ENCODE results near the gene GIGYF2.

Gene GIGYF2

DNA sequence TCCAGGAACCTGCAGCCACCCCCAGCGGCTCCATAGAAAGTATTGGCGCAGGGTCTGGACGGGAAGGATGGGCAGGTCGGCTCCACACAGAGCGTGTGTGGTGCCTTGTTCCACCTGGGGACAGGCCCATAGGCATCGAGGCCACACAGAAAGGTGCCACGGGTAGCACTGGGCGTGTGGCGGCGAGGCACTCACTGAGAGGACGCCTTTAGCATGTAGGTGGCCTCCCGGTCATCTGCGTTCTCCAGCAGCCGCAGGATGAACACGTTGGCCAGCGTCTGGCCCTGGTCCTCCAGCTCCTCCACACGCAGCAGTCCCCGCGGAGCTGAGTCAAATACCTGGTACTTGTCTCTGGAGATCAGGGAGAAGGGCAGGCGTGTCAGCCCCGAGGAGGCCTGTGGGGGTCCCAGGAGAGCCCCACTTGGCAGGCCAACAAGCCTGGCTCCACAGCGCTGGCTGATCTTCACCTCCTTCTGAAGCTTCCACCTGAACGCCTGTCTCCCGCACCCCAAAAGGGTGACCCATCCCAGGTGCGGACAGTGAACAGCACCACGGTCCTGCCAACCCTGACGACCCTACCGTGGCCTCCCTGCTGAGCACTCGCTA, 186.1 kb downstream of the GIGYF2 start:
- DNase-seq = no peak

GRCh38 chr2:232884001-232884421, 186.9 kb downstream of the GIGYF2 start:
- DNase-seq = no peak

DNA sequence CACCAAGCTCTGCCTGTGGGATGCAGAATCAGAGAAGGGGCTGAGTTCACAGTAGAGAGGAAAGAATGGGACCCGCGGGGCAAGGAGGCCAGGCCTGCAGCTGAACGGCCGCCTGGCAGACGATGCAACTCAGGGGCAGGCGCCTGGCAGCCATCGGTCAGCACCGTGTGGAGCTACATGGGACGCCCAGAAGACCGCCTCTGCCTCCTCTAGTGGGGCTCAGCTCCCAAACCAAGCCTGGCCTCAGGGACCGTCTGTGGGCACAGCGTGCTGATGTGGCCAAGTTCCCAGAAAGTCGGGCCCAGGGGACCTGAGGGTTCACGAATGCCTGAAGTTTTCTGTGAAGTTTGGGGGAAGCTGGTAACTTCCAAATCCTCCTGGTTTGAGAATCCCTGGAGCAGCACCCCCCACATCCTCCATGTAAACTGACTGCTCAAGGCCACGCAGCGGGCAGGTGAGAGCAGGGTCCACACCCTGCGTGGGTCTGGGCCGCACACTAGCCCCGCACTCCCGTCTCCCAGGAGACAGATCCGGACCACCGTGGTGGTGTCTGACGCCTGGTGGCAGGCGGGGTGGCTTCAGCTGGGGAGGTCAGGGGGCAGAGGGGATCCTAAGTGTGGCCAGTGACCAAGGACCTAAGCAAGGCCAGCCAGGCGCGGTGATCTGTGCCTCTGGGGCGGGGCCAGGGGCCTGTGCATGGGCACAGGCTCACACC, 187.6 kb downstream of the GIGYF2 start:
- DNase-seq = no peak

- DNase-seq = no peak
Observed at GRCh38 chr2:232885264-232885961, 188.3 kb downstream of the GIGYF2 start.

- DNase-seq = no peak
Observed at GRCh38 chr2:232886176-232886575, 189.0 kb downstream of the GIGYF2 start.

DNA sequence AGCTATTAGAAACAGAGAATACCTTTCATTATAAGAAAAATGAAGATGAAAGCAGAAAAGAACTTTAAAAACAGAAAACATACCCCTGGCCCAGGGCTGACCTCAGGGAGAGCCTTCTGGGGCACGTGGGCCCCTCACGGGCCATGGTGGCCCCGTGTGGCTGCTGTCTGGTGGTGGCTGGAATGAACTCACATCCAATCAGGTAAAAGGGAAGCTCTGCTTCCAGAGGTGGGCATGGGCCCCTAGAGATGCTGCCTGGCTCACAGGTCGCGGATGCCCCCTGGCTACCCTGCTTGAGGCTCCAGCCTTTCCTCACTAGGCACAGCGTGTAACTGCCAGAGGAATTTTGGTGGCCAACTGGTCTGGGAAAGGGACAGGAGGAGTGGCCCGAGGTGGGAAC, 189.5 kb downstream of the GIGYF2 start:
- DNase-seq = no peak

- no peak for DNase-seq
Observed at GRCh38 chr2:232887171-232887850, 190.2 kb downstream of the GIGYF2 start.

DNA sequence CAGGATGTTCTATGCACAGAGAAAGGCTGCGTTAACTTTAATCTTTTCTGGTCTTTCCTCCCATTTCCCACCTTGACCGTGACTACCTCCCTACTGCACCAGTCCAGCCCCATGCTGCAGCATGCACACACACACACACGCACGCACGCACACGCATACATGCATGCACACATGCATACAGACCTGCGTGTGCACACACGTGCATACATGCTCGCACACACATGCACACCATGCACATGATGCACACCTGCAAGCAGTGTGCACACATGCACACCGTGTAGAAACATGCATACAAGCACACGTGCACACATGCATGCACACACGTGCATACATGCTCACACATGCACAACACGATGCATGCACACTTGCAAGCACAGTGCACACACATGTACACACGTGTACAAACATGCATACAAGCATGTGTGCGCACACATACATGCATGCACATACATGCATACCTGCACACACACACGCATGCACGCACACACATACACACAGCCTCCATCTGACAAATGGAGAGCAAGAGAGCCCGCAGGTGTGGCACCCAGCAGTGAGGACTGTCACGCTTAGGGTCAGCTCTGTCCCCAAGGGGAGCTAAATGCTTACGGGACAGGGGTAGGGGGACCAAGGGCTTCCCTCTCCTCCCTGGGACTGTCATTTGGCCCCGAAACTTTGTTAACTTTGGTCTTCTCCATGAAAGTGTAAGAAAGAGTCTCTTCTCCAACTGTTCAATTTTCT, 191.1 kb downstream of the GIGYF2 start:
- DNase-seq = no peak

GRCh38 chr2:232888839-232889529, 191.9 kb downstream of the GIGYF2 start:
- DNase-seq = no peak

DNA sequence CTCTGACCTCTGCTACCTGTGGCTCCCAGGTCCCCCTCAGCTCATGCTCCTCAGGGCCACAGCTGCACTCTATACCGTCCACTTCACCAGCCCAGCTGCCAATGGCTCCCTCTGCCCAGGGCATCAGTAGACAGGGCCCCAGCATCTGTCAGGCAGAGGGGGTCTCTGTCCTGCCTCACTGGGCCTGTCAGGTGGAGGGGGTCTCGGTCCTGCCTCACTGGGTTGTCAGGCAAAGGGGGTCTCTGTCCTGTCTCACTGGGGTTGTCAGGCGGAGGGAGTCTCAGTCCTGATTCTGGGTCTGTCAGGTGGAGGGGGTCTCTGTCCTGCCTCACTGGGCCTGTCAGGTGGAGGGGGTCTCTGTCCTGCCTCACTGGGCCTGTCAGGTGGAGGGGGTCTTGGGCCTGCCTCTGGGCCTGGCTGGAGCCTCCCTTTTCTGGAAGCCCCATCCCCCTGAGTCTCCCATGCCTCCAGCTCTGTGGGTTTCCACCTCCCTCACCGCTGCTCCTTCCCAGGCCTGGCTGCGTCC, 192.8 kb downstream of the GIGYF2 start:
- no peak for DNase-seq

DNA sequence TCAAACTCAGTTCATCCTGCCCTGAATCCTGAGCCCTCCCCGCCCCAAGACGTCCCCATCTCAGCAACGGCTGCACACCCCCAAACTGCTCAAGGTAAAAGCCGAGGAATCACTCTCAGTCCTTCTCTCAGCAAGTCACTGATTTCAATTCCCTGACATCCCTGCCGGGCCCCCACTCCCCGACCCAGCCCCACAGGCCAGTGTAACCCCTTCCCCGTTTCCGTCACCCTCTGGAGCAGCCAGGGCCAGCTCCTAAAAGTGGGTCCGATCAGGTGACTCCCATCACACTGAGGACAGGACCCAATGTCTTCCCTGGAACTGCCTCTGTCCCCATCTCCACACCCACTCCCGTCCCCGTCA, 193.4 kb downstream of the GIGYF2 start:
- DNase-seq = no peak

GRCh38 chr2:232890896-232891601, 193.9 kb downstream of the GIGYF2 start:
- DNase-seq = peak; percentile 54

GRCh38 chr2:232891621-232892071, 194.5 kb downstream of the GIGYF2 start:
- no peak for DNase-seq

DNA sequence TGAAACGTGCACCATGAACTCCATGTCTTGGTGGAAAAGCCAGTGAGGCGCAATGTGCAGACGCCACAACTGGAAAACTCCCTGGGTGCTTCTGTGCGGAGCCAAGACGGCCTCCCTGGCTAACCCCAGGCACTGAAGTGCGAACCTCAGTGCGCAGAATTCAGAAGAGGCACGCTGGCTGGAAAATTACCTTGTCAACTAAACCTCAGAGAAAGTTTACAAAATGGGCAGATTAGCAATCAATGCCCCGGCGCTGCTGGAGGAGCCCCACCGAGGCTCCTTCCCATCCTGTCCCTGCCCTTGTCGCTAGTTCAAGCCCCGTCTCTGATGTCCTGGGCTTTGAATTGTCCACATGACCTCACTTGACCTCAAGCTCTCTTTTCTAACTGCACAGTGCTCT, 195.1 kb downstream of the GIGYF2 start:
- DNase-seq = no peak

- DNase-seq = no peak
Observed at GRCh38 chr2:232892843-232893242, 195.7 kb downstream of the GIGYF2 start.

DNA sequence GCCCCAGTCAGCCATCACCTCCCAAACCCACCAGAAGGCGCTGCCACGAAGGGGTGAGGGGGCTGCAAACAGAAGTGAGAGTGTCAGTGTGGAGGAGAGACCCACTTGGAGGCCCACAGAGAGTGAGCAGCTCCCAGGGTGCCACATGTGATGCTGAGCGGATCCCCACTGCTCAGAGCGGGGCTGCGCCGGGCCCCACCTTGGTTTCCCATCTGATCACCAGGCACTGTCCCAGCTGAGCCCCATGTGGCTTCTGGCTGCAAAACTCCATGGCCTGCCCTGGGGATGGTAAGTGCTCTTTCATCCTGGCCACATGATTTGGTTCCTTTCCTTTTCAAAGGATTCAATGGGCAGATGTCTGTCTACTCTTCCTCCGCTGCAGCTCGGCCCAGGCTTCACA, 196.7 kb downstream of the GIGYF2 start:
- DNase-seq = no peak

GRCh38 chr2:232894251-232894650, 197.1 kb downstream of the GIGYF2 start:
- no peak for DNase-seq

GRCh38 chr2:232894746-232895145, 197.6 kb downstream of the GIGYF2 start:
- no peak for DNase-seq

DNA sequence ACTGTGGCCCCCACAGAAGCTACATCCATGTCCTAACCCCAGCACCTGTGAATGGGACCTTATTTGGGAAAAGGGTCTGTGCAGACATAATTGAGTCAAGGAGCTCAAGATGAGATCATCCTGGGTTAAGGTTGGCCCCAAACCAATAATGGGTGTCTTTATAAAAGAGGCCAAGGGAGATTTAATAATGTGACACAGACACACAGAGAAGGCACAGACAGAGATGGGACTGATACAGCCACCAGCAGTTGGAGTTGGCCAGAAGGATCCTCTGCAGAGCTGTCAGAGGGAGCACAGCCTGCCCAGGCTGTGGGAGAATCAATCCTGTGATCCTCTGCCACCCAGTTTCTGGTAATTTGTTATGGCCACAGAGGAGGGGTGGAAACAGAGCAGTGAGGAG, 199.0 kb downstream of the GIGYF2 start:
- no peak for DNase-seq

DNA sequence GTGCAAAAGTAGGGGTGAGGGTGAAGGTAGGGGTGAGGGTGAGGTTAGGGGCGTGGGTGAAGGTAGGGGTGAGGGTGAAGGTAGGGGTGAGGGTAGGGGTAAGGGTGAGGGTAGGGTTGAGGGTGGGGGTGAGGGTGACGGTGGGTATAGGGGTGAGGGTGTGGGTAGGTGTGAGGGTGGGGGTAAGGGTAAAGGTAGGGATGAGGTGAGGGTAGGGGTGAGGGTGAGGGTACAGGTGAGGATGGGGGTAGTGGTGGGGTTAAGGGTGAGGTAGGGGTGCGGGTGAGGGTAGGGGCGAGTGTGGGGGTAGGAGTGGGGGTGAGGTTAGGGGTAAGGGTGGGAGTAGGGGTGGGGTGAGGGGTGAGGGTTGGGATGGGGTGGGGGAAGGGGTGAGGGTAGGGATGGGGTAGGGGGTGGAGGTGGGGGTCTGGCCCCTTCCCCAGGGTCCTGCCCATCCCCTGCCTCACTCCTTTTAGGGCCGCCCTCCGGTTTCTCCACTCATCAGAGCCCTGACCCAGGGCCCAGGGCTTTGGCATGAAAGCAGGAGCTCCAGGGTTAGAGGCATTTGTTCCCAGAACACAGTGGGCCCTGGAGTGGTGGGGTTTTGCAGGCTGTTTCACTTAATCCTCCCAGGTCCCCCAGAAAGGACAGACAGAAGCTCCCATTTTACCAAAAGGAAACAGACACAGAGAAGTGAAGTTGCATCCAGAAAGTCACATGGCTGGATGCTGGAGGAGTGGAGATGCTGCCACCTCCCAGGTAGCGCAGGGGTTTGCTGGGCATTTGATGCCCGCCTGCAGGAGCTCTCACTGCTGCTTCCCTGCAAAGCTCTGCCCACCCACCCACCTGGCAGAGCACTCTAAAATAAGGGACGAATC, 199.8 kb downstream of the GIGYF2 start:
- DNase-seq = no peak
